CD4-positive, CD25-positive, alpha-beta regulatory T cell (primary cell): ENCODE data around the gene HCN3. TPM values are rescaled to one million over a fixed set of nuclear protein-coding genes. Genes with fewer than 3 reads are reported as not detected.
"Not testable (repeated sequence)": the region's sequence is repeated elsewhere in the genome, so short reads cannot be mapped to it uniquely, and the experiment has no call there.

ENCODE experiments used
- ATAC-seq, 2 donors: fragments of 150-1000 bp; cut with Tn5 transposase; one replicate each; pipeline ENCODE4 v1.10.0; 2021; ENCODE audit warnings: low read depth in 2 of 2, moderate number of reproducible peaks in 2 of 2, moderate library complexity in 1 of 2
- DNase-seq, 3 donors: peaks; one replicate each; pipeline versions ENCODE4 v3.0.0 to v3.0.0-alpha.2; 2012 to 2022; ENCODE audit warnings: mixed read lengths in 1 of 3
- H3K27ac ChIP-seq: one replicate; pipeline ENCODE4 v1.7.0; 2013; ENCODE audit warnings: mild to moderate bottlenecking, low read length; ENCODE audit not compliant: insufficient read depth, poor library complexity, severe bottlenecking
- H3K27me3 ChIP-seq: one replicate; pipeline ENCODE4 v1.7.0; 2013; ENCODE audit warnings: low read length; ENCODE audit not compliant: control insufficient read depth, insufficient read depth
- H3K36me3 ChIP-seq: one replicate; pipeline ENCODE4 v1.7.0; 2013; ENCODE audit warnings: mild to moderate bottlenecking, low read length, moderate library complexity; ENCODE audit not compliant: control insufficient read depth, insufficient read depth
- H3K4me1 ChIP-seq: 2 replicates; pipeline ENCODE4 v1.7.0; 2013; ENCODE audit warnings: mild to moderate bottlenecking, low read length; ENCODE audit not compliant: insufficient read depth, control insufficient read depth, poor library complexity, severe bottlenecking
- H3K4me3 ChIP-seq: one replicate; pipeline ENCODE4 v1.7.0; 2013; ENCODE audit warnings: low read depth, mild to moderate bottlenecking, low read length, moderate library complexity
- H3K9me3 ChIP-seq, 2 experiments: 1 replicate in 1 of 2; 2 replicates in 1 of 2; pipeline ENCODE4 v1.7.0; 2013; ENCODE audit warnings: low read length in 2 of 2, mild to moderate bottlenecking in 1 of 2, moderate library complexity in 1 of 2; ENCODE audit not compliant: control insufficient read depth in 2 of 2
- H3K27ac Mint-ChIP-seq, 3 donors: one replicate each; pipeline ENCODE4 v1.8.0; 2020 to 2022; ENCODE audit warnings: mild to moderate bottlenecking in 3 of 3, mixed read lengths in 3 of 3, moderate library complexity in 2 of 3
- H3K27me3 Mint-ChIP-seq: one replicate; pipeline ENCODE4 v1.8.0; 2022; ENCODE audit warnings: mild to moderate bottlenecking, mixed read lengths
- H3K36me3 Mint-ChIP-seq: one replicate; pipeline ENCODE4 v1.8.0; 2020; ENCODE audit warnings: mixed read lengths
- H3K4me1 Mint-ChIP-seq, 4 donors: one replicate each; pipeline ENCODE4 v1.8.0; 2020 to 2022; ENCODE audit warnings: mixed read lengths in 4 of 4, mild to moderate bottlenecking in 1 of 4
- H3K4me3 Mint-ChIP-seq, 4 donors: one replicate each; pipeline ENCODE4 v1.8.0; 2020 to 2022; ENCODE audit warnings: mild to moderate bottlenecking in 4 of 4, mixed read lengths in 4 of 4, moderate library complexity in 3 of 4
- H3K9me3 Mint-ChIP-seq, 7 donors: one replicate each; pipeline ENCODE4 v1.8.0; 2020 to 2022; ENCODE audit warnings: mixed read lengths in 7 of 7, mild to moderate bottlenecking in 3 of 7, moderate library complexity in 2 of 7
- polyA plus RNA-seq, 4 donors: library from polyadenylated mRNA; unstranded; fragments of 300-500 nt; fragmentation: Illumina TruSeq; gene quantifications; one replicate each; pipeline ENCODE4 v1.2.3, GENCODE V29; 2021
- total RNA-seq: library from RNA; stranded (reverse); gene quantifications from one replicate; pipeline ENCODE4 v1.2.3, GENCODE V29; 2022

HCN3 gene
- total and polyA plus RNA-seq, 5 donors from 2014 or later: 0.07 to 1.5 (median 0.13) TPM; not detected in 1

DNA sequence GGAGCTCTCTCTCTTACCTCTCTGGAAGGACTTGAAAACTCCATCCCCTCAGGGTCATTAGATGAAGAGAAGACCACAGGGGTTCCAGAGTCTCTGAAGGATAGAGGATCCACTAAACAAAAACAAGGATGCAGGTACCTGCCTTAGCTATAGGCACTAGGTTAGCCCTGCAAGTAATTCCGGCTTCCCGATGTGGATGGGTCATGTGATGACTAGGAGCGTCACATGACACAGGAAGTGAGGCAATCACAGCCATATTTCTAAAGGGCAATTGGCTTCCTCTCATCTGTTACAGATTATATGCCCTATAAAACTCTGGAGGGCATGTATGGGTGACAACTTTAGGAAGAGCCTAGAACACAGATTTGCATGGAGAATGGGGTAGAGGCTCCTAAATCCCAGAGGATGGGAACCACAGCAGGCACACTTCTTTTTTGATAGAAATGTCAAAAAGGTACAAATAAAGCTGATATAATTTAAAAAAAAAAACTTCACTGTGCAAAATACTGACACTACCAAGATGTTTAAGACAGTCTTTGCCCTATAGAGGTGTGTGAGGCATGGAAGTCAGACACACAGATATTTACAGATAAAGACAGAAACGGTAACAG, 36.1 kb upstream of the HCN3 start:
- peaks cover 15% of the 10 kb centered on the region for H3K36me3 ChIP-seq
- peaks cover 17 to 70% (median 38%) of the 10 kb centered on the region in 4 donors for H3K4me1 Mint-ChIP-seq
- H3K27me3 ChIP-seq: no peaks in the 10 kb centered on the region
- H3K4me3 Mint-ChIP-seq: peak overlapping the region; percentile 88 to 97 (median 90)
- peaks cover 13% of the 10 kb centered on the region for H3K27me3 Mint-ChIP-seq
- DNase-seq (peak; percentile 65 to 86 (median 76)), ATAC-seq (peak; percentile 50 to 52)
- no peaks in the 10 kb centered on the region for H3K9me3 ChIP-seq
- peaks cover 34% of the 10 kb centered on the region for H3K4me1 ChIP-seq
- H3K9me3 Mint-ChIP-seq: peaks cover 0 to 4% (median 2%) of the 10 kb centered on the region in 7 donors
- peak overlapping the region; percentile 60 for H3K27ac ChIP-seq
- peak overlapping the region; percentile 95 for H3K4me3 ChIP-seq
- peaks cover 20% of the 10 kb centered on the region for H3K36me3 Mint-ChIP-seq
- H3K27ac Mint-ChIP-seq: peak overlapping the region; percentile 90 to 93 (median 91)

DNA sequence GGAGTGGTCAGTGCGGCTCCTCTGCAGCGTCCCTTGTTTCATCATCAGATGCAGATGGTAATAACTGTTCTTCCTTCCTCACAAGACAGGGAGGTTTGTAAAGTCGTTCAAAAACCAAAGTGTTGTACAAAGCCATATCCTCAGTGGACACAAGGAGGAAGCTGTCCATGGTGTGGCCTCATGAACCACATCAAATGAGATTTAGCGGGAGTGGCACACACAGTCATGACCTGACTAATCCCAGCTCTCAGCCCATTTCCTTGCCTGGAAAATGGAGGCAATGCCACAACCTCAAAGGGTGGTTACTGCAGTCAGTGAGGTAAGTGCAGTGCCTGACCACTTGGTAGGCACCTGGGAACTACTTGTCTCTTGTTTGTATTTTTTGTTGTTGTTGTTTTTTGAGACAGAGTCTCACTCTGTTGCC, 35.4 kb upstream of the HCN3 start:
- peaks cover 13% of the 10 kb centered on the region for H3K27me3 Mint-ChIP-seq
- H3K27ac Mint-ChIP-seq: peak overlapping the region; percentile 63 to 93 (median 90)

DNA sequence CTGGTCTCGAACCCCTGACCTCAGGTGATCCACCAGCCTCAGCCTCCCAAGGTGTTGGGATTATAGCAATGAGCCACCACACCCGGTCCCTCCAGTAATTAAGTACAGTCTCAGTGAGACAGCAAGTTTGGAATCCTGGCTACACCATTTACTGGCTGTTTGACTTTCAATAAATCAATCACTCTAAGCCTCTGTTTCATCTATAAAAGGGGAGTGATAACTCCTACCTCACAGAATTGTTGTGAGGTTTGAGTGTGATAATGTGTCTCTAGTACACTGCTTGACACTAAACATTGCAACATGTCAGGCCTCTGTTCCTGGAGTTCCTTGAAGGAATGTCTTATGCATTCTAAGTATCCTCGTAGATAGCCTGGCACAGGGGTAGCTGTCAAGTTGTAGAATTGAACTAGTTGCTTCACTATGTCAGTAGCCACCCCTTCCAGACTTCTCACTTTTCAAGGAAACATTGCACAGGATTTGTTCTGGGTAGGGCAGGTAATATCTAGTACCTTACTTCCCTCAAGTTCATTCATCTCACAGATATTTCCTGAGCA, 34.4 kb upstream of the HCN3 start:
- Mint-ChIP-seq H3K9me3 (peaks cover 0 to 4% (median 2%) of the 10 kb centered on the region in 7 donors), H3K4me1 (peaks cover 17 to 63% (median 36%) of the 10 kb centered on the region in 4 donors), H3K27me3 (peaks cover 13% of the 10 kb centered on the region), H3K27ac (peak overlapping the region; percentile 48 to 98 (median 93)), H3K4me3 (peak overlapping the region; percentile 90 to 99 (median 95)), H3K36me3 (peaks cover 10% of the 10 kb centered on the region)
- DNase-seq (no peak), ATAC-seq (no peak)
- peaks cover 7% of the 10 kb centered on the region for H3K36me3 ChIP-seq
- H3K27me3 ChIP-seq: no peaks in the 10 kb centered on the region
- peak overlapping the region; percentile 79 for H3K27ac ChIP-seq
- H3K9me3 ChIP-seq: no peaks in the 10 kb centered on the region
- peaks cover 34% of the 10 kb centered on the region for H3K4me1 ChIP-seq
- H3K4me3 ChIP-seq: peak overlapping the region; percentile 73

More for the DNA sequence above, 35.4 kb upstream of the HCN3 start:
- Histone ChIP-seq H3K36me3 (peaks cover 10% of the 10 kb centered on the region), H3K9me3 (no peaks in the 10 kb centered on the region), H3K27ac (no peak overlapping the region), H3K4me3 (no peak overlapping the region), H3K4me1 (peaks cover 34% of the 10 kb centered on the region), H3K27me3 (no peaks in the 10 kb centered on the region)
- Mint-ChIP-seq H3K36me3 (peaks cover 13% of the 10 kb centered on the region), H3K9me3 (peaks cover 0 to 4% (median 2%) of the 10 kb centered on the region in 7 donors), H3K4me1 (peaks cover 17 to 64% (median 36%) of the 10 kb centered on the region in 4 donors), H3K4me3 (peak overlapping the region; percentile 41 to 97 (median 88))
- no peak for DNase-seq
- ATAC-seq: no peak

DNA sequence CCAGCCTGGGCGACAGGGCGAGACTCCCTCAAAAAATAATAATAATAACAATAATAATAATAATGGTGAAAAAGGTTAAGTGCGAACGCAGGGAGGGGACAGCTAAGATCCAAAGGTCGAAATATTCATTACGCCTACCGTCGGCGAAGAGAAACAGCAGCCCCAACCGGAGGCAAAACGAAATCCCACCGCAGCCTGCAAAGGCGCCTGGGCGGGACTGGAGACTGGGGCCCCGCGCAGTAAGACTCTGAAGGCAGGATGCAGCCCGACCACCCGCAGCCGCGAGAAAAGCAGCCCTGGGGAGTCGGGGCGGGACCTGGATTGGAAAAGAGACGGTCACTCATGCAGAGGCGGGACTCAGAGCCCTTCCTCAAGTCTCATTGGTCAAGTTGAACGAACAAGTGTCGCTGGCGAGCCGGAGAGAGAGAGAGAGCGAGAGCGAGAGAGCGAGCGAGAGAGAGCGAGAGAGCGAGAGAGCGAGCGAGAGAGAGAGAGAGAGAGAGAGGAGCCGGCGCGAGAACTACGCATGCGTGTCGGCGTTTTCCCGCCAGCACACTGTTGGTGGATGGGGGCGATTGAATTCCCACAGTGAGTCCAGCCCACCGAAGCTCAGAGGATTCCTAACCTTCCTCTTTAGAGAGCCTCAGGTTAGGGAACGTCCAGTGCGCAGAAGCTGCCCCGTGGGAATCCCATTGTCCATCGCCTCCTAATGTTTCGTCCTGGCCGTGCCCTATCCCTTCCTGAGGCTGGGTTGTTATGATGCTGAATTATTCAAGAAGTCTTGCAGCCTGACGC, 32.7 kb upstream of the HCN3 start:
- H3K27me3 ChIP-seq: no peaks in the 10 kb centered on the region
- Mint-ChIP-seq H3K4me3 (peak overlapping the region; percentile 90 to 99 (median 95)), H3K27me3 (peaks cover 13% of the 10 kb centered on the region), H3K27ac (peak overlapping the region; percentile 98 to 100 (median 99)), H3K4me1 (peaks cover 17 to 57% (median 36%) of the 10 kb centered on the region in 4 donors), H3K9me3 (peaks cover 0 to 4% (median 2%) of the 10 kb centered on the region in 7 donors), H3K36me3 (peaks cover 4% of the 10 kb centered on the region)
- H3K4me1 ChIP-seq: peaks cover 34% of the 10 kb centered on the region
- peak overlapping the region; percentile 73 for H3K4me3 ChIP-seq
- peaks cover under 1% of the 10 kb centered on the region for H3K36me3 ChIP-seq
- H3K9me3 ChIP-seq: no peaks in the 10 kb centered on the region
- DNase-seq (peak; percentile 87 to 99 (median 93)), ATAC-seq (peak; percentile 88 to 89)
- peak overlapping the region; percentile 79 for H3K27ac ChIP-seq

- Mint-ChIP-seq H3K4me3 (peak overlapping the region; percentile 90 to 99 (median 95)), H3K4me1 (peaks cover 17 to 54% (median 36%) of the 10 kb centered on the region in 4 donors), H3K27me3 (peaks cover 13% of the 10 kb centered on the region), H3K27ac (peak overlapping the region; percentile 98 to 100 (median 99)), H3K36me3 (peaks cover 4% of the 10 kb centered on the region), H3K9me3 (peaks cover 0 to 4% (median 2%) of the 10 kb centered on the region in 7 donors)
- Histone ChIP-seq H3K4me1 (peaks cover 37% of the 10 kb centered on the region), H3K27me3 (no peaks in the 10 kb centered on the region), H3K27ac (peak overlapping the region; percentile 79), H3K36me3 (no peaks in the 10 kb centered on the region), H3K4me3 (peak overlapping the region; percentile 73), H3K9me3 (no peaks in the 10 kb centered on the region)
- ATAC-seq: no peak
- no peak for DNase-seq
Measured at GRCh38 chr1:155245163-155245524, 32.1 kb upstream of the HCN3 start.

GRCh38 chr1:155246796-155247195, 30.5 kb upstream of the HCN3 start:
- Mint-ChIP-seq H3K27me3 (peaks cover 13% of the 10 kb centered on the region), H3K4me3 (peak overlapping the region in 2 of 4 donors; percentile 52 to 97), H3K27ac (peak overlapping the region in 2 of 3 donors; percentile 14 to 53), H3K4me1 (peaks cover 11 to 46% (median 28%) of the 10 kb centered on the region in 4 donors)
- not testable (repeated sequence) for ATAC-seq, H3K27me3 ChIP-seq, H3K36me3 ChIP-seq, H3K9me3 ChIP-seq, H3K4me3 ChIP-seq, H3K27ac ChIP-seq, H3K9me3 Mint-ChIP-seq, DNase-seq, H3K36me3 Mint-ChIP-seq
- peaks cover 29% of the 10 kb centered on the region for H3K4me1 ChIP-seq

GRCh38 chr1:155247667-155248553, 29.4 kb upstream of the HCN3 start:
- DNase-seq (no peak), ATAC-seq (no peak)
- H3K4me1 ChIP-seq: peaks cover 27% of the 10 kb centered on the region
- no peaks in the 10 kb centered on the region for H3K36me3 ChIP-seq
- H3K9me3 Mint-ChIP-seq: peaks cover 0 to 4% (median 2%) of the 10 kb centered on the region in 7 donors
- H3K4me1 Mint-ChIP-seq: peaks cover 7 to 38% (median 24%) of the 10 kb centered on the region in 4 donors
- H3K9me3 ChIP-seq: no peaks in the 10 kb centered on the region
- peak overlapping the region in 2 of 4 donors; percentile 5 to 44 for H3K4me3 Mint-ChIP-seq
- peaks cover 4% of the 10 kb centered on the region for H3K36me3 Mint-ChIP-seq
- no peak overlapping the region for H3K4me3 ChIP-seq
- no peaks in the 10 kb centered on the region for H3K27me3 ChIP-seq
- H3K27ac ChIP-seq: no peak overlapping the region
- H3K27ac Mint-ChIP-seq: no peak overlapping the region
- H3K27me3 Mint-ChIP-seq: peaks cover 13% of the 10 kb centered on the region
